ENCODE data around the gene UCHL1. TPM values are rescaled to one million over a fixed set of nuclear protein-coding genes. Genes with fewer than 3 reads are reported as not detected.

UCHL1 gene
- total and polyA plus RNA-seq, 2 of the 13 experiments (the other 11 are each of a cell fraction or from before 2014, with no cell fraction given) = not detected

DNA sequence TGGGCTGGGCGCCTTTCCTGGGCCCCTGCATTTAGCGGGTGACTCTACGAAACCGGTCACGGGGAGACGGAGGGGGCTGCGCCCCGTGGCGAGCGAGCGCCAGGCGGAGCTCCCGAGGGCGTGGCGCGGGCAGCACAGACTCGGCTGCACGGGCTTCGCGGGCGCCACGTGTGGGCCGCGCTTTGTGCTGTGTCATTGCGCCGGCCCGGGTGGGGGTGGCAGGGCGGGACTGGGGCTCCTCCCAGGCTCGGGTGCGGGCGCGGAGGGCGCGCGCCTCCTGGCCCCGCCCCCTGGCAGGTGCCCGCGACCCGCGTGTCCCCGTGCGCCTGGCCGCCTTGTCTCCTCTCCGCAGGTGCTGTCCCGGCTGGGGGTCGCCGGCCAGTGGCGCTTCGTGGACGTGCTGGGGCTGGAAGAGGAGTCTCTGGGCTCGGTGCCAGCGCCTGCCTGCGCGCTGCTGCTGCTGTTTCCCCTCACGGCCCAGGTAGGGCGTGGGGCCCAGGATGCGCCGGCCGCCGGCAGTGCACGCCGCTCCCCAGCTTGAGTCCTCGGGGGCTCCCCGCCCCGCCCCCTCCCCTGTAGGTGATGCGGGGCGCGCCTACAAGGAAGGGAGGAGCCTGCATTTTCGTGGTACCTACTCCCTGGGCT lies 651 bp downstream of the UCHL1 start:
- no peaks in the 10 kb centered on the region for H3K4me1 ChIP-seq (ENCODE audit: insufficient read depth, low read length)
- FAIRE-seq (no peak), DNase-seq (ENCODE audit: low spot score) (no peak), ATAC-seq (peak; percentile 69)
- no peaks in the 10 kb centered on the region for H3K9me3 ChIP-seq (ENCODE audit: low read length)
- no peak overlapping the region for H3K27ac ChIP-seq (ENCODE audit: extremely low read length, insufficient read depth, low read length)
- in situ Hi-C loops (cut with HindIII; ENCODE audit: extremely low pct_ligation_motif_present, low pct_unique_long_range_greater_than_20kb) = no loop called here
- H3K4me3 ChIP-seq (replicated peaks in 1 of 3; ENCODE audit: insufficient read depth in 1 of 3, low read depth in 2 of 3, low read length in 3 of 3) = peak overlapping the region in 2 of 3 experiments; percentile 16 to 54; a peak in 3 of 6 replicates
- H3K36me3 ChIP-seq (replicated peaks in 1 of 2; ENCODE audit: control insufficient read depth in 1 of 2, insufficient read depth in 2 of 2, low read length in 2 of 2) = no peaks in the 10 kb centered on the region
- H3K27me3 ChIP-seq (ENCODE audit: control insufficient read depth in 1 of 2, insufficient read depth in 2 of 2, low read length in 2 of 2) = peaks cover 5 to 47% of the 10 kb centered on the region in 2 experiments
- intact Hi-C loops (cut with micrococcal nuclease; ENCODE audit: unreplicated experiment) = no loop called here
- H4K20me1 ChIP-seq (ENCODE audit: insufficient read depth, low read length) = no peaks in the 10 kb centered on the region
- H3K79me2 ChIP-seq (ENCODE audit: insufficient read depth, low read length) = no peaks in the 10 kb centered on the region
- BruUV-seq (replicated peaks) = no TSS peak
- CTCF ChIA-PET (ENCODE audit: low intra/inter-chr PET ratio, low total read pairs) = no interaction called here
- no peak overlapping the region for H3K9ac ChIP-seq (ENCODE audit: insufficient read depth, low read depth, low read length)
- no CpG with 5 or more reads among the region's 69 CpGs for WGBS (ENCODE audit: low lambda C conversion rate)
- H3K4me2 ChIP-seq (ENCODE audit: low read depth, low read length) = peak overlapping the region; percentile 62
- H2AFZ ChIP-seq (ENCODE audit: low read length) = no peak overlapping the region
- POLR2A ChIA-PET = no interaction called here
- TF ChIP-seq, protein P1, sequence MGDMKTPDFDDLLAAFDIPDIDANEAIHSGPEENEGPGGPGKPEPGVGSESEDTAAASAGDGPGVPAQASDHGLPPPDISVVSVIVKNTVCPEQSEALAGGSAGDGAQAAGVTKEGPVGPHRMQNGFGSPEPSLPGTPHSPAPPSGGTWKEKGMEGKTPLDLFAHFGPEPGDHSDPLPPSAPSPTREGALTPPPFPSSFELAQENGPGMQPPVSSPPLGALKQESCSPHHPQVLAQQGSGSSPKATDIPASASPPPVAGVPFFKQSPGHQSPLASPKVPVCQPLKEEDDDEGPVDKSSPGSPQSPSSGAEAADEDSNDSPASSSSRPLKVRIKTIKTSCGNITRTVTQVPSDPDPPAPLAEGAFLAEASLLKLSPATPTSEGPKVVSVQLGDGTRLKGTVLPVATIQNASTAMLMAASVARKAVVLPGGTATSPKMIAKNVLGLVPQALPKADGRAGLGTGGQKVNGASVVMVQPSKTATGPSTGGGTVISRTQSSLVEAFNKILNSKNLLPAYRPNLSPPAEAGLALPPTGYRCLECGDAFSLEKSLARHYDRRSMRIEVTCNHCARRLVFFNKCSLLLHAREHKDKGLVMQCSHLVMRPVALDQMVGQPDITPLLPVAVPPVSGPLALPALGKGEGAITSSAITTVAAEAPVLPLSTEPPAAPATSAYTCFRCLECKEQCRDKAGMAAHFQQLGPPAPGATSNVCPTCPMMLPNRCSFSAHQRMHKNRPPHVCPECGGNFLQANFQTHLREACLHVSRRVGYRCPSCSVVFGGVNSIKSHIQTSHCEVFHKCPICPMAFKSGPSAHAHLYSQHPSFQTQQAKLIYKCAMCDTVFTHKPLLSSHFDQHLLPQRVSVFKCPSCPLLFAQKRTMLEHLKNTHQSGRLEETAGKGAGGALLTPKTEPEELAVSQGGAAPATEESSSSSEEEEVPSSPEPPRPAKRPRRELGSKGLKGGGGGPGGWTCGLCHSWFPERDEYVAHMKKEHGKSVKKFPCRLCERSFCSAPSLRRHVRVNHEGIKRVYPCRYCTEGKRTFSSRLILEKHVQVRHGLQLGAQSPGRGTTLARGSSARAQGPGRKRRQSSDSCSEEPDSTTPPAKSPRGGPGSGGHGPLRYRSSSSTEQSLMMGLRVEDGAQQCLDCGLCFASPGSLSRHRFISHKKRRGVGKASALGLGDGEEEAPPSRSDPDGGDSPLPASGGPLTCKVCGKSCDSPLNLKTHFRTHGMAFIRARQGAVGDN (CRISPR knock-in tag; IDR thresholded peaks at IDR 0.05) = peak; percentile 30; the same call in 1 of the 2 replicates
- TF ChIP-seq DPF2 (CRISPR knock-in tag; IDR thresholded peaks at IDR 0.05; ENCODE audit: borderline replicate concordance, low read depth) (no peak), ZBTB3 (CRISPR knock-in tag; IDR thresholded peaks at IDR 0.05; ENCODE audit: borderline replicate concordance, low read depth) (no peak), ERF (CRISPR knock-in tag; IDR thresholded peaks at IDR 0.05) (no peak), ZMAT3 (CRISPR knock-in tag; conservative IDR thresholded peaks at IDR 0.05) (no peak), ZNF768 (CRISPR knock-in tag; IDR thresholded peaks at IDR 0.05) (0 out of 2 replicates have a peak, but pooled peaks have one; percentile 13), ZMYM4 (CRISPR knock-in tag; IDR thresholded peaks at IDR 0.05) (peak; percentile 28; the same call in 1 of the 2 replicates), RARA (CRISPR knock-in tag; IDR thresholded peaks at IDR 0.05) (no peak), MTA3 (CRISPR knock-in tag; IDR thresholded peaks at IDR 0.05) (no peak), ZNF724P (CRISPR knock-in tag; IDR thresholded peaks at IDR 0.05; ENCODE audit: borderline replicate concordance) (no peak)
- TF ChIP-seq, protein P2, sequence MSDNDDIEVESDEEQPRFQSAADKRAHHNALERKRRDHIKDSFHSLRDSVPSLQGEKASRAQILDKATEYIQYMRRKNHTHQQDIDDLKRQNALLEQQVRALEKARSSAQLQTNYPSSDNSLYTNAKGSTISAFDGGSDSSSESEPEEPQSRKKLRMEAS (IDR thresholded peaks at IDR 0.05) = peak; percentile 75
- TF ChIP-seq, protein P3, sequence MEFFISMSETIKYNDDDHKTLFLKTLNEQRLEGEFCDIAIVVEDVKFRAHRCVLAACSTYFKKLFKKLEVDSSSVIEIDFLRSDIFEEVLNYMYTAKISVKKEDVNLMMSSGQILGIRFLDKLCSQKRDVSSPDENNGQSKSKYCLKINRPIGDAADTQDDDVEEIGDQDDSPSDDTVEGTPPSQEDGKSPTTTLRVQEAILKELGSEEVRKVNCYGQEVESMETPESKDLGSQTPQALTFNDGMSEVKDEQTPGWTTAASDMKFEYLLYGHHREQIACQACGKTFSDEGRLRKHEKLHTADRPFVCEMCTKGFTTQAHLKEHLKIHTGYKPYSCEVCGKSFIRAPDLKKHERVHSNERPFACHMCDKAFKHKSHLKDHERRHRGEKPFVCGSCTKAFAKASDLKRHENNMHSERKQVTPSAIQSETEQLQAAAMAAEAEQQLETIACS (CRISPR knock-in tag; IDR thresholded peaks at IDR 0.05) = 0 out of 2 replicates have a peak, but pooled peaks have one; percentile 18
- TF ChIP-seq, protein P4, sequence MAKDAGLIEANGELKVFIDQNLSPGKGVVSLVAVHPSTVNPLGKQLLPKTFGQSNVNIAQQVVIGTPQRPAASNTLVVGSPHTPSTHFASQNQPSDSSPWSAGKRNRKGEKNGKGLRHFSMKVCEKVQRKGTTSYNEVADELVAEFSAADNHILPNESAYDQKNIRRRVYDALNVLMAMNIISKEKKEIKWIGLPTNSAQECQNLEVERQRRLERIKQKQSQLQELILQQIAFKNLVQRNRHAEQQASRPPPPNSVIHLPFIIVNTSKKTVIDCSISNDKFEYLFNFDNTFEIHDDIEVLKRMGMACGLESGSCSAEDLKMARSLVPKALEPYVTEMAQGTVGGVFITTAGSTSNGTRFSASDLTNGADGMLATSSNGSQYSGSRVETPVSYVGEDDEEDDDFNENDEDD (CRISPR knock-in tag; IDR thresholded peaks at IDR 0.05; ENCODE audit: borderline replicate concordance) = 0 out of 2 replicates have a peak, but pooled peaks have one; percentile 34
- TF ChIP-seq, protein P5, sequence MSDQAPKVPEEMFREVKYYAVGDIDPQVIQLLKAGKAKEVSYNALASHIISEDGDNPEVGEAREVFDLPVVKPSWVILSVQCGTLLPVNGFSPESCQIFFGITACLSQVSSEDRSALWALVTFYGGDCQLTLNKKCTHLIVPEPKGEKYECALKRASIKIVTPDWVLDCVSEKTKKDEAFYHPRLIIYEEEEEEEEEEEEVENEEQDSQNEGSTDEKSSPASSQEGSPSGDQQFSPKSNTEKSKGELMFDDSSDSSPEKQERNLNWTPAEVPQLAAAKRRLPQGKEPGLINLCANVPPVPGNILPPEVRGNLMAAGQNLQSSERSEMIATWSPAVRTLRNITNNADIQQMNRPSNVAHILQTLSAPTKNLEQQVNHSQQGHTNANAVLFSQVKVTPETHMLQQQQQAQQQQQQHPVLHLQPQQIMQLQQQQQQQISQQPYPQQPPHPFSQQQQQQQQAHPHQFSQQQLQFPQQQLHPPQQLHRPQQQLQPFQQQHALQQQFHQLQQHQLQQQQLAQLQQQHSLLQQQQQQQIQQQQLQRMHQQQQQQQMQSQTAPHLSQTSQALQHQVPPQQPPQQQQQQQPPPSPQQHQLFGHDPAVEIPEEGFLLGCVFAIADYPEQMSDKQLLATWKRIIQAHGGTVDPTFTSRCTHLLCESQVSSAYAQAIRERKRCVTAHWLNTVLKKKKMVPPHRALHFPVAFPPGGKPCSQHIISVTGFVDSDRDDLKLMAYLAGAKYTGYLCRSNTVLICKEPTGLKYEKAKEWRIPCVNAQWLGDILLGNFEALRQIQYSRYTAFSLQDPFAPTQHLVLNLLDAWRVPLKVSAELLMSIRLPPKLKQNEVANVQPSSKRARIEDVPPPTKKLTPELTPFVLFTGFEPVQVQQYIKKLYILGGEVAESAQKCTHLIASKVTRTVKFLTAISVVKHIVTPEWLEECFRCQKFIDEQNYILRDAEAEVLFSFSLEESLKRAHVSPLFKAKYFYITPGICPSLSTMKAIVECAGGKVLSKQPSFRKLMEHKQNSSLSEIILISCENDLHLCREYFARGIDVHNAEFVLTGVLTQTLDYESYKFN (CRISPR knock-in tag; conservative IDR thresholded peaks at IDR 0.05) = no peak
